GM12892 (cell line): ENCODE data around the gene DPP9.

Source experiments
- POLR2A ChIP-seq: IDR thresholded peaks from 2 replicates; pipeline ENCODE4 v1.6.1; 2011; ENCODE audit warnings: low read depth, low read length, control low read depth
- TAF1 ChIP-seq: IDR thresholded peaks from 2 replicates; pipeline ENCODE4 v1.6.1; 2011; ENCODE audit warnings: low read depth, mild to moderate bottlenecking, control low read depth, low read length, borderline replicate concordance

- no peak for TF ChIP-seq POLR2A
- no peak for TF ChIP-seq TAF1
These were observed 30.0 kb downstream of the DPP9 start for GRCh38 chr19:4693471-4694121.
